HG02981 (cell line): Measurements from ENCODE around the gene SORCS1.

ENCODE experiments used
- ATAC-seq: cut with Tn5 transposase; IDR thresholded peaks from one replicate; pipeline ENCODE4 v1.9.1; 2021; ENCODE audit warnings: mild to moderate bottlenecking, moderate library complexity; ENCODE audit not compliant: unreplicated experiment

SORCS1 gene

GRCh38 chr10:106619346-106619745 is 545.2 kb downstream of the SORCS1 start:
- ATAC-seq, result no peak

- ATAC-seq, result no peak
These were observed 545.9 kb downstream of the SORCS1 start for GRCh38 chr10:106618646-106619045.

GRCh38 chr10:106615081-106615480 is 549.4 kb downstream of the SORCS1 start:
- ATAC-seq, result no peak

GRCh38 chr10:106614293-106614692 is 550.2 kb downstream of the SORCS1 start:
- no peak for ATAC-seq

GRCh38 chr10:106612381-106612780 is 552.1 kb downstream of the SORCS1 start:
- ATAC-seq, result no peak

DNA sequence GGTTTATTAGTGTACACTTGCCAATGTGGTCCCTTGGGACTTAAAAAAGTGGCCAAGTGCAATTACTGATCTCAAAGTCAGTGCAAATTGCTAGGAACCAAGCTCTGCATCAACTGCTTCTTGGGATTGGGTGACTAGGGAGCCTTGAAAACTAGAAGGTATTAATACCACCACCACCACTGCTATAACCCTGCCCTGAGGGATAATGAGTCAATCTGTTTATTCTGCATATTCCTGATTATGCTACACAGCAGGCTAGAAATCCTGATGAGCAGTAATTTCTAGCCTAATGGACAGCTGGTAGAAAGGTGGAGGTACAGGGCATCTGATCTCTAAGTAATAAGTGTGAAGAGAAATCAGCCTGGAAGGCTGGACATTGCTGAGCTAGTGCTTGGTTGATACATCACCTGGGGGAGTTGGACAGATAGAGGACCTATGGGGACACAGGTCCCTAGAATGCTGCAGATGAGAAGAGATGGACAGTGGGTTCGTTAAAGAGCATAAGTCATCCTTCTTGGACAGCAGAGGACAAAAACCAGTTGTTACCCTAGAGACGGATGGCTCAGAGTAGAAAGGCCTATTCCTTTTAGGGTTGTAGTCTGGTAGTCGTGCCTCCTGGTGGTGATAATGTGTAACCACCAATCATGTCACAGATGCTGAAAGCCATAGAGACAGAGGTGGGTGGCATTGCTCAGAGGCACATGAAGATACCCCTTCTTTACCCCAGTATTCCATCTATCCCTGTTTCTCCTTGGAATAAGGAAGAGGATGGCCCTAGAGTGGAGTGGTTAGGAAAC is 554.8 kb downstream of the SORCS1 start:
- ATAC-seq, result no peak

DNA sequence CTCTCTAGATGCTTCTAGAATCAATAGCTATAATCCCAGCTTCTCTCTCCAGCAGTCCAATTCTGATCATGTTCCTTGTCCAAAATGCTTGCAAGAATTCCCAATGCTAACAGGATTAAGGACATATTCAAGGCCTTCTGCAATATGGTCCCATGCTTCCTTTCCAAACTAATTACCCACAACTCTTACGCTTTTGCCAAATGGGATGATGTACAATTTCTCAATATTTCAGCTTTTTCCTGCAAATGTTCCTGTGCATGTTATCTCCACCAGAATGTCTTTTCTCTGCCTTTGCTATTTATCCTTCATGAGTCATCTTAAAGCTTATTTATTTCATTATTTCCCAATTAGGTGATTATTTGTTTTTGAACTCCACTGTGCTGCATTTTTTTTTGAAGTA is 556.4 kb downstream of the SORCS1 start:
- no peak for ATAC-seq

- no peak for ATAC-seq
These were observed 569.2 kb downstream of the SORCS1 start for GRCh38 chr10:106595281-106595680.

DNA sequence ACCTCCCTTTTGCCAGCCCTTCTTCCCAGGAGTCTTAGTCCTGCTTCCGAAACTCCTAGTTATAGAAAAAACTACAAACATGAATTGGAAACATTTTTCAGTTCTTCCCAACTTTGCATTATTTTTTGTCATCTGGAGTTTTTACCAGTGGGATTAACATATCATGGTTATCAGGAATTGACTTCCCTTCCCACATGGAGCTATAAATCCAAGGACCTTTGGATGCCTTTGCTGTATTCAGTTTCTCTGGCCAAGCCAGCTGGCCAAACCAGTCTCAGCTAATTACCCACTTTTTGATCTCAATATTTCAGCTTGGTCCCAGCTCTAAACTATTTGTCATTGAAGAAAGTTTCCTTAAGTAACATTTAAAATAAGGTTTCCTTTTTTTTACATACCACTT is 570.6 kb downstream of the SORCS1 start:
- ATAC-seq, result no peak

GRCh38 chr10:106592396-106592795 is 572.1 kb downstream of the SORCS1 start:
- ATAC-seq, result no peak

DNA sequence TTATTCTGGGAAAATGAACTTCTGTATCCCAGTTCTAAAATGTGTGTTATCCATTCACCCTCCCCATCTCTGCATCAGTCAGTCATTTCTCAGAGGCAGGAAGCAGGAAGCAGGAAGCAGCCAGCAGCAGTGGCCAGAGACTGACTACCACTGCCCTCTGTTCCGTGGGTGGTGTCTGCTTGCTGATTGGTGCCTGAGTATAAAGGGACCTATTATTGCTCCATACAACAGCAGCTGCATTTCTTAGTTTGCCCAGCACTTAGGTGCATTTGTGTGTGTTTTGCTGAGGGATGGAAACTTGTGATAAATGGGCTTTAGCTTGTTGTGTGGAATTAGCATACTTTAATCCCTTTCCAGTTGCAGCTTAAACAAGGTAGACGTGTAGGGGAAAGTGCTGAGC is 582.2 kb downstream of the SORCS1 start:
- no peak for ATAC-seq

GRCh38 chr10:106577756-106578155 is 586.8 kb downstream of the SORCS1 start:
- no peak for ATAC-seq

DNA sequence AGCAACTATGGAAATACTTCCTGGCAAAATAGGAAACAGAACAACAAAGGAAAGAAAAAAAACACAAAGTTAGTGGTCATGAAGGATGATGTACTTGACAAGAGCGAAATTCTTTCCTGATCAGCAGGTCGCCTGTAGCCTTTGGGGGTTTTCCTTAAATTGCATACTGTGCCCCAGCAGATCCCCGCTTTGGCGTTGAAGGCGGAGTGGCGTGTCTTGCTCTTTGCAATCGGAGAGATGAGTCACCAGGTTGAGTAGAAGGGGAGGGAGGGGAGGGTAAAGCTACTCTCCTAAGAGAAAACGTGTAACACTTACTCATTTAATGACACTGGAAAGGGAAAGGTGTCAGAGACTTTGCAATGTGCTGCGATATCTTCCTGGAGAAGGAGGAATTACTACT is 587.2 kb downstream of the SORCS1 start:
- ATAC-seq, result no peak

DNA sequence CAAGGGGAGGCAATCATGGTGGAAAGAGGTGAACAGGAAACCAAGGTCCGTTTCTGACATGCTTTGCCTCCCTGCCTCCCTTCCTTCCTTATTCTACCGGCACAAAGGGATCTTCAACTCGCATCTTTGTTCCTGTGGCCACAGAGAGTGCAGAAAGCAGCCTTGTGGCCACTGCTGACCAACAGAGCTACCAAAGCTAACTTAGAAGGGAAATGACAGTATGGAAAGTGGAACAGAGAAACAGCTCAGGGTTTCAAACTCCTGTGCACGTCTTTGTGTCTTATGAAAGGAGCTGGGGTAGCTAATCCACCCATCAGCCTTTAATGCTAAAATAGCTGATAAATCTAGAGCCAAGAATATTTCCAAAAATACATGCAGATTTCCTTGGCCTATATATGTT is 588.0 kb downstream of the SORCS1 start:
- peak; percentile 50 for ATAC-seq

GRCh38 chr10:106573106-106573505 is 591.4 kb downstream of the SORCS1 start:
- ATAC-seq, result no peak

DNA sequence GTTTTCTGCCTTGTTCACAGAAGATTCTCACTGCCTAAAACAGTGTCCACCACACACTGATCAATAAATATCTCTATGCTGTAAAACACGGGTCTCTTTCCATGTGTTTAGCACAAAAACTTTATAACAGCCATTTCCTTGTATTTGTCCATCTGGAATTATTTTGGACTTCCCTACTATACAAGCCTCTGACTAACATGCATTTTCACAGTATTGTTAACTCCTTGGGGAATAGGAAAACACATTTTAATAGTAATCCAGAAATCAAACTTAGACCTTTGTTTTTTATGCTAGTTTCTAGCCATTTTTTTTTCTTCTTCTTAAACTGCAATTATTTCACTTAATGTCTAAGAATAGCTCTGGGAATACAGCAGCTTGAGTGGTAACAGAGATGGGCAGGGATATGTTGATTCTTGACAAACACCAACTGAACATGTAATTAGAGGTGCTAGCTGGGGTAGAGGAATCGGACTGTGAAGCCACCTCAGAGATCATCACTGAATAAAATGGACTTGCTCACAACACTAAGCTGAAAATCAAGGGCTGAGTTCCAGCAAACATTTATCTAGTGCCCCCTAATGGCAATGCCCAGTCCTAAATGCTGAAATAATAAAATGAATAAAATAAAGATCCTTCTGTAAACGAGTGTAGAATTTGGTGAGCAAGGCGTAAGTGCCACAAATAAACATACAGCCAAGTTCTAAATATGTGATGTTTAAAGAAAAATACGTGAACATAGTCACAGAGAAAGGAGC is 593.1 kb downstream of the SORCS1 start:
- no peak for ATAC-seq

DNA sequence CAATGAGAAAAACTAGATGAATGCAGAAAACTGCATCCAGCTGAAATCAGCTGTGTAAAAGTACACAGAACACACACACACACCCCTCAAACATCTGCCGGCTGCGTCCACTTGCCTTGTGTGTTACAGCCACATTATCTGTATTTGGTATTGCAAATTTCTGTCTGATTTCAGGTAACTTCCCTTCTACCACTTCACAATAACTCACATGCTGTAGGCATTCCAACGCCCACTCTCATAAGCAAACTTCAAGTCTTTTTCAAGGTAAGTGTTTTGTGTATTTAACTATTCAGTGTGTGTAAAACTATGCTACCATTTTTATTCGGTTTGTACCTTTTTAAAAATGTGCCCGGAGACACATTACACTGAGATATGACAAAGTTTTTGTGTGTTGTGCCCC is 594.2 kb downstream of the SORCS1 start:
- no peak for ATAC-seq

DNA sequence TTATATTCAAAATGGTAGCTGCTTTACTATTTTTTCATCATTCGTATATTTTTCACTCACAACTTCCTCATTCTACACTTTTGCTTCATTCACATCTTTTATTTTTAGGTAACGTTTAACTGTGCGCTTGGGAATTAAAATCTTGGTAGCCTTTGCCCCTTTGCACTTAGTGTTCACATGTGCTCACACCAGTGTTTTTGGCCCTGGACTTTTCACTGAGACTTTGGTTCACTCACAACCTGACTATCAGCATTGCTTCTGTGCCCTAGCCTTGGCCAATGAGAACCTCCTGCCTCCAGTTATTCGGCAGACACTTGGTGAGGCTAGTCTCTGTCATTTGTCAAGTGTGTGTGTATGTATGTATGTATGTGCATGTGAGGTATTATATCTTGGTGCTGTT is 596.9 kb downstream of the SORCS1 start:
- ATAC-seq, result no peak

DNA sequence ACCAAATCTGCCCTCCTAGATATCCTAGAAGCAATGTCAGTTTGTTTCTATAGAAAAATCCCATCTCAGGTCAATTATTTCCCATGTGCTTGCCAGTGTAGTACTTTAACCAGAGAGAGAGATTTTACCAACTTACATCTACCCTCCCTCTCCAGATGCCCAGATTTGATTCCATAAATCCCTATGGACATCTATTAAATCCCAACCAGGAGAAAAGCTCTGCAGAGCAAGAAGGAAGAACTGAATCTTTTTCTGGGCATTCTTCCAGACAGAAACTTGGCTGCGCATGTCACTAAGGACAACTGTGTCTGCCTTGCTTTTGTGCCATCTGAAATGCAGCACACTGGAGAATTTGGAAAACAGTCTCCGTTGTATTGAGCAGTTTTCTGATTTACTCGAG is 597.6 kb downstream of the SORCS1 start:
- ATAC-seq, result no peak

GRCh38 chr10:106565546-106565945 is 599.0 kb downstream of the SORCS1 start:
- no peak for ATAC-seq

DNA sequence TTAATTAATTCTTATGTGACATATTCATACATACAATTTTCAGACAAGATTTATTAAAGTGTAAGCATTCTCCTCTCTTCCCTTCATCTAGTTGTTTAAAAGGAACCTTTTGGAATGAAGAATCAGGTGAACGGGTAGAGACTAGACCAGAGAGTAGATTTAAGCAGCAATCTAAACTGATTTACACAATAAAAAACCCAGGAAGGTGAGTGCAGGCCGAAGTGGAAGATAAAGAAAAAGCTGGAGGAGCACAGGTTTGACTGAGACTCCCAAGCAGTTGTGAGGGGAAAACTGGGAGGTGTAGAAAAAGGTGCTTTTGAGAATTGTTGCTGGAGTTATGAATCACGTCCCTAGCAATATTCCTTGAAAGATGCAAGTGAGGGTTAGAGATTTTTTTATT is 601.1 kb downstream of the SORCS1 start:
- ATAC-seq, result no peak

GRCh38 chr10:106560925-106561640 is 603.4 kb downstream of the SORCS1 start:
- ATAC-seq, result no peak
